ENCODE results near the gene HNRNPUL1.

The HNRNPUL1 gene

DNA sequence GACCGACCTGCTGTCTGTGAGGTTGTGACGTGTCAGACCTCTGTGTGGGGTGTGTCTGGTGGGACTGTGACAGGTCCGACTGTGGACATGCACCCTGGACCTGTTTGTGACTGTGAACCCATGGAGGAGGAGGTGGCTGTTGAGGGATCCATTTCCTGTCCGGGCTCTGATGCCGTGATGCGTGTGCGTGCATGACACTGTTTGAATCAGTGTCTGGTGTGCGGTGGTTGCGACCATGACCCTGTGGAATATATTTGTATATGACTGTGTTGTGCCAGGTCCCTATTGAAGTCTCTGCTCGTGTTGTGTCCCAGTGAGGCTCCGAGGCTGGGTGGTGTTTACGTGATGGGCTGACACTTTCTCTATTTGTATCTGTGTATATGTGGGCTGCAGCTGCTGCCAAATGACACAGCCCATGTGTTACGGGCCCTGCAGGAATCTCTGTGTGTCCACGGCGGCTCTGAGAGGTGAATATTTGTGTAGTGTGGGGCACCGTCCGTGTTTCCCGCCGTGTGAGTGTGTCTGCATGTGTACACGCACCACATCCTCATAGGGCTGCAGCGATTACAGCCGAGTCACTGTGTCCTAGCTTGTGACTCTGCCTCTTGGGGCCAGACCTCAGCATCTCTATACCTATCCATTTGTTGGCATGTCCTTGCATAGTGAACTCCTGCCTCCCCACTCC, 64.1 kb downstream of the HNRNPUL1 start:
- peaks cover 17% of the 10 kb centered on the region for H3K36me3 Mint-ChIP-seq (ENCODE audit: low read depth)
- peaks cover 4% of the 10 kb centered on the region for H3K27me3 Mint-ChIP-seq (ENCODE audit: low read depth)
- TF ChIP-seq, protein P1, sequence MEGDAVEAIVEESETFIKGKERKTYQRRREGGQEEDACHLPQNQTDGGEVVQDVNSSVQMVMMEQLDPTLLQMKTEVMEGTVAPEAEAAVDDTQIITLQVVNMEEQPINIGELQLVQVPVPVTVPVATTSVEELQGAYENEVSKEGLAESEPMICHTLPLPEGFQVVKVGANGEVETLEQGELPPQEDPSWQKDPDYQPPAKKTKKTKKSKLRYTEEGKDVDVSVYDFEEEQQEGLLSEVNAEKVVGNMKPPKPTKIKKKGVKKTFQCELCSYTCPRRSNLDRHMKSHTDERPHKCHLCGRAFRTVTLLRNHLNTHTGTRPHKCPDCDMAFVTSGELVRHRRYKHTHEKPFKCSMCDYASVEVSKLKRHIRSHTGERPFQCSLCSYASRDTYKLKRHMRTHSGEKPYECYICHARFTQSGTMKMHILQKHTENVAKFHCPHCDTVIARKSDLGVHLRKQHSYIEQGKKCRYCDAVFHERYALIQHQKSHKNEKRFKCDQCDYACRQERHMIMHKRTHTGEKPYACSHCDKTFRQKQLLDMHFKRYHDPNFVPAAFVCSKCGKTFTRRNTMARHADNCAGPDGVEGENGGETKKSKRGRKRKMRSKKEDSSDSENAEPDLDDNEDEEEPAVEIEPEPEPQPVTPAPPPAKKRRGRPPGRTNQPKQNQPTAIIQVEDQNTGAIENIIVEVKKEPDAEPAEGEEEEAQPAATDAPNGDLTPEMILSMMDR (IDR thresholded peaks at IDR 0.05; ENCODE audit: unreplicated experiment in 3 of 3), result no peak
- peak overlapping the region; percentile 80 to 92 (median 86) for H3K27ac Mint-ChIP-seq
- H3K9me3 Mint-ChIP-seq, result no peaks in the 10 kb centered on the region
- H3K4me1 Mint-ChIP-seq, result peaks cover 58% of the 10 kb centered on the region
- peak overlapping the region; percentile 15 to 56 (median 41) for H3K4me3 Mint-ChIP-seq

GRCh38 chr19:41328842-41329225, 64.7 kb downstream of the HNRNPUL1 start:
- Mint-ChIP-seq H3K27me3 (ENCODE audit: low read depth) (peaks cover 4% of the 10 kb centered on the region), H3K27ac (peak overlapping the region; percentile 80 to 92 (median 86)), H3K4me1 (peaks cover 56% of the 10 kb centered on the region), H3K4me3 (no peak overlapping the region), H3K36me3 (ENCODE audit: low read depth) (peaks cover 17% of the 10 kb centered on the region), H3K9me3 (no peaks in the 10 kb centered on the region)
- TF ChIP-seq, protein P1 (IDR thresholded peaks at IDR 0.05; ENCODE audit: unreplicated experiment in 3 of 3), result no peak

- TF ChIP-seq, protein P1 (IDR thresholded peaks at IDR 0.05; ENCODE audit: unreplicated experiment in 3 of 3), result no peak
- Mint-ChIP-seq H3K4me3 (no peak overlapping the region), H3K4me1 (peaks cover 39% of the 10 kb centered on the region), H3K27me3 (ENCODE audit: low read depth) (peaks cover 4% of the 10 kb centered on the region), H3K36me3 (ENCODE audit: low read depth) (peaks cover 17% of the 10 kb centered on the region), H3K27ac (peak overlapping the region in 1 of 3 experiments; percentile 3), H3K9me3 (no peaks in the 10 kb centered on the region)
Observed at GRCh38 chr19:41330481-41330880, 66.3 kb downstream of the HNRNPUL1 start.

DNA sequence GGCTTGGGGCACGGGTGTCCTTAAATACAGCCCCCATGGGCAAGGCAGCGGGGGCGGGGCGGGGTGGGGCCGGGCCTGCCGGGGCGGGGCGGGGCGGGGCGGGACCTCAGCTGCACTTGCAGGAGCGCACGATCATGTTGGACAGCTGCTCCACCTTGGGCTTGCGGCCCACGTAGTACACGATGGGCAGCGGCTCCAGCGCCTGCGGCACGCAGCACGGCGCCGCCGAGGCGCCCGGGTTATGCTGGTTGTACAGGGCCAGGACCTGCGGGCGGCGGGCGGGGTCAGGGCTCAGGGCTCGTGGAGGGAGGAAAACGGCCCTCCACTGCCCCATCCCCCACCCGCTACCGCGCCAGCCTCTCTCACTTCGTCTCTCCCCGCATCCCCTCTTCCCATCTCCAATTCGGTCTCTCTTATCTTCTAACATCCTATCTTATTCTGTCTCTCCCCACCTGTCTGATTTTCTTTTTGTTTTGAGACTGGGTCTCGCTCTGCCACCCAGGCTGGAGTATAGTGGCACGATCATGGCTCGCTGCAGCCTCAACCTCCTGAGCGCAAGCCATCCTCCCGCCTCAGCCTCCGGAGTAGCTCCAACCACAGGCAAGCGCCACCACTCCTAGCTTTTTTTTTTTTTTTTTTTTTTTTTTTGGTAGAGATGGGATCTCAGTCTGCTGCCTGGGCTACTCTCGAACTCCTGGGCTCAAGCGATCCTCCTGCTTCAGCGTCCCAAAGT, 66.9 kb downstream of the HNRNPUL1 start:
- no peak overlapping the region for H3K27ac Mint-ChIP-seq
- H3K9me3 Mint-ChIP-seq, result no peaks in the 10 kb centered on the region
- H3K27me3 Mint-ChIP-seq (ENCODE audit: low read depth), result peaks cover 4% of the 10 kb centered on the region
- H3K4me1 Mint-ChIP-seq, result peaks cover 36% of the 10 kb centered on the region
- TF ChIP-seq, protein P1 (IDR thresholded peaks at IDR 0.05; ENCODE audit: unreplicated experiment in 3 of 3), result no peak
- H3K4me3 Mint-ChIP-seq, result no peak overlapping the region
- H3K36me3 Mint-ChIP-seq (ENCODE audit: low read depth), result peaks cover 17% of the 10 kb centered on the region

- TF ChIP-seq, protein P1 (IDR thresholded peaks at IDR 0.05; ENCODE audit: unreplicated experiment in 3 of 3), result no peak
- Mint-ChIP-seq H3K4me3 (no peak overlapping the region), H3K27me3 (ENCODE audit: low read depth) (peaks cover 4% of the 10 kb centered on the region), H3K4me1 (peaks cover 27% of the 10 kb centered on the region), H3K9me3 (no peaks in the 10 kb centered on the region), H3K27ac (no peak overlapping the region), H3K36me3 (ENCODE audit: low read depth) (peaks cover 17% of the 10 kb centered on the region)
Observed at GRCh38 chr19:41332000-41332399, 67.8 kb downstream of the HNRNPUL1 start.

All from nephron (organoid).